Chondrocyte (in vitro differentiated cells): Measurements from ENCODE around the gene PPP1R1A. TPM values are rescaled to one million over a fixed set of nuclear protein-coding genes. Genes with fewer than 3 reads are reported as not detected.

Source experiments
- DNase-seq: peaks from one replicate; pipeline ENCODE4 v3.0.0; 2021; ENCODE audit warnings: mixed read lengths, low spot score
- H3K27ac Mint-ChIP-seq: one replicate; pipeline ENCODE4 v1.8.0; 2021; ENCODE audit warnings: mild to moderate bottlenecking, moderate library complexity, mixed read lengths; ENCODE audit not compliant: unreplicated experiment
- H3K27me3 Mint-ChIP-seq: 2 replicates; pipeline ENCODE4 v1.8.0; 2021; ENCODE audit warnings: low read depth, mixed read lengths
- H3K36me3 Mint-ChIP-seq: 2 replicates; pipeline ENCODE4 v1.8.0; 2021; ENCODE audit warnings: low read depth, mixed read lengths
- H3K4me1 Mint-ChIP-seq: 2 replicates; pipeline ENCODE4 v1.8.0; 2021; ENCODE audit warnings: low read depth, mild to moderate bottlenecking, mixed read lengths
- H3K4me3 Mint-ChIP-seq: one replicate; pipeline ENCODE4 v1.8.0; 2021; ENCODE audit warnings: mild to moderate bottlenecking, moderate library complexity, mixed read lengths; ENCODE audit not compliant: unreplicated experiment
- H3K9me3 Mint-ChIP-seq: 2 replicates; pipeline ENCODE4 v1.8.0; 2021; ENCODE audit warnings: low read depth, mixed read lengths
- CTCF ChIP-seq: fragments of 200-600 bp; sonication (generic); IDR thresholded peaks from 2 replicates; pipeline ENCODE4 v1.5.0; 2021; ENCODE audit warnings: antibody characterized with exemption, mild to moderate bottlenecking, moderate library complexity
- total RNA-seq: library from RNA; stranded (reverse); gene quantifications from 3 replicates; pipeline ENCODE4 v1.2.1, GENCODE V29; 2021

Gene PPP1R1A
- total RNA-seq, 1 donor from 2014 or later, result not detected

GRCh38 chr12:54562750-54563356 is 25.6 kb downstream of the PPP1R1A start:
- Mint-ChIP-seq H3K4me3 (no peak overlapping the region), H3K36me3 (no peaks in the 10 kb centered on the region), H3K9me3 (no peaks in the 10 kb centered on the region), H3K27ac (no peak overlapping the region), H3K4me1 (peaks cover 3% of the 10 kb centered on the region), H3K27me3 (peaks cover 63% of the 10 kb centered on the region)
- no peak for DNase-seq
- TF ChIP-seq CTCF, result no peak

- DNase-seq, result no peak
- Mint-ChIP-seq H3K27me3 (peaks cover 53% of the 10 kb centered on the region), H3K9me3 (no peaks in the 10 kb centered on the region), H3K4me3 (no peak overlapping the region), H3K4me1 (peaks cover 3% of the 10 kb centered on the region), H3K27ac (no peak overlapping the region), H3K36me3 (no peaks in the 10 kb centered on the region)
- no peak for TF ChIP-seq CTCF
Observed at GRCh38 chr12:54561164-54561563, 27.3 kb downstream of the PPP1R1A start.

GRCh38 chr12:54560374-54560858 is 28.0 kb downstream of the PPP1R1A start:
- no peak overlapping the region for H3K27ac Mint-ChIP-seq
- H3K9me3 Mint-ChIP-seq, result no peaks in the 10 kb centered on the region
- peaks cover 3% of the 10 kb centered on the region for H3K4me1 Mint-ChIP-seq
- H3K27me3 Mint-ChIP-seq, result peaks cover 45% of the 10 kb centered on the region
- DNase-seq, result no peak
- no peak for TF ChIP-seq CTCF
- no peak overlapping the region for H3K4me3 Mint-ChIP-seq
- no peaks in the 10 kb centered on the region for H3K36me3 Mint-ChIP-seq

GRCh38 chr12:54558759-54559158 is 29.7 kb downstream of the PPP1R1A start:
- Mint-ChIP-seq H3K36me3 (no peaks in the 10 kb centered on the region), H3K4me3 (no peak overlapping the region)
- TF ChIP-seq CTCF, result no peak

GRCh38 chr12:54558311-54558710 is 30.1 kb downstream of the PPP1R1A start:
- H3K27me3 Mint-ChIP-seq, result peaks cover 31% of the 10 kb centered on the region
- TF ChIP-seq CTCF, result no peak
- H3K4me1 Mint-ChIP-seq, result peaks cover 3% of the 10 kb centered on the region
- no peak overlapping the region for H3K27ac Mint-ChIP-seq
- no peaks in the 10 kb centered on the region for H3K9me3 Mint-ChIP-seq
- no peaks in the 10 kb centered on the region for H3K36me3 Mint-ChIP-seq
- no peak overlapping the region for H3K4me3 Mint-ChIP-seq
- DNase-seq, result no peak

More at GRCh38 chr12:54558759-54559158, 29.7 kb downstream of the PPP1R1A start:
- Mint-ChIP-seq H3K4me1 (peaks cover 3% of the 10 kb centered on the region), H3K27me3 (peaks cover 34% of the 10 kb centered on the region), H3K9me3 (no peaks in the 10 kb centered on the region), H3K27ac (no peak overlapping the region)
- DNase-seq, result no peak
